WTC11 (cell line): ENCODE measurements around the gene SKAP2. TPM values are rescaled to one million over a fixed set of nuclear protein-coding genes. Genes with fewer than 3 reads are reported as not detected.
A peak's percentile ranks its signal among the peaks of the same experiment; 100 is the strongest.

Experiments
- ATAC-seq: fragments of 200-7000 bp; cut with Tn5 transposase; 2 replicates; pipeline ENCODE4 v1.10.0; 2021; ENCODE audit warnings: mild to moderate bottlenecking, moderate library complexity
- Bru-seq: library from RNA; stranded (reverse); fragments of 400-500 nt; gene quantifications from one replicate; lab custom pipeline; 2021; lab: Mats Ljungman, UMichigan
- CTCF ChIA-PET: fragments of 300-600 bp; sonication (Branson Sonifier 250); formaldehyde crosslinking; loops from one replicate; lab custom pipeline; 2021; ENCODE audit warnings: antibody characterized with exemption; lab: Charles Lee
- POLR2A ChIA-PET: fragments of 350-600 bp; sonication (Branson Sonifier 250); formaldehyde crosslinking; loops from one replicate; lab custom pipeline; 2021; ENCODE audit warnings: antibody characterized with exemption; lab: Charles Lee
- DNase-seq: peaks from one replicate; pipeline ENCODE4 v3.0.0; 2021; ENCODE audit warnings: low spot score
- H3K27ac Mint-ChIP-seq: 2 replicates; pipeline ENCODE4 v1.8.0; 2021; ENCODE audit warnings: mixed read lengths
- H3K27me3 Mint-ChIP-seq: 2 replicates; pipeline ENCODE4 v1.8.0; 2021; ENCODE audit warnings: low read depth, mild to moderate bottlenecking, moderate library complexity, mixed read lengths
- H3K36me3 Mint-ChIP-seq: 2 replicates; pipeline ENCODE4 v1.8.0; 2021; ENCODE audit warnings: mixed read lengths
- H3K4me1 Mint-ChIP-seq: 2 replicates; pipeline ENCODE4 v1.8.0; 2022; ENCODE audit warnings: mixed read lengths
- H3K4me3 Mint-ChIP-seq: 2 replicates; pipeline ENCODE4 v1.8.0; 2021; ENCODE audit warnings: mild to moderate bottlenecking, moderate library complexity, mixed read lengths
- H3K9me3 Mint-ChIP-seq: 2 replicates; pipeline ENCODE4 v1.8.0; 2021; ENCODE audit warnings: mixed read lengths
- CREM ChIP-seq: sonication (generic); formaldehyde crosslinking; IDR thresholded peaks from 2 replicates; pipeline ENCODE4 v1.8.1; 2022; ENCODE audit warnings: mild to moderate bottlenecking, missing genetic modification reagents, moderate library complexity
- ESRRA ChIP-seq: sonication (generic); formaldehyde crosslinking; IDR thresholded peaks from 2 replicates; pipeline ENCODE4 v1.8.1; 2022; ENCODE audit warnings: mild to moderate bottlenecking, missing genetic modification reagents, borderline replicate concordance
- FOXJ3 ChIP-seq: sonication (generic); formaldehyde crosslinking; IDR thresholded peaks from 2 replicates; pipeline ENCODE4 v1.9.0; 2021; ENCODE audit warnings: missing genetic modification reagents, mild to moderate bottlenecking, borderline replicate concordance
- FOXK1 ChIP-seq: sonication (generic); formaldehyde crosslinking; IDR thresholded peaks from 2 replicates; pipeline ENCODE4 v1.8.0; 2022; ENCODE audit warnings: mild to moderate bottlenecking, moderate library complexity, missing genetic modification reagents
- FOXP1 ChIP-seq: sonication (generic); formaldehyde crosslinking; IDR thresholded peaks from 2 replicates; pipeline ENCODE4 v1.8.0; 2022; ENCODE audit warnings: missing genetic modification reagents, mild to moderate bottlenecking, moderate library complexity, borderline replicate concordance
- GABPB1 ChIP-seq: sonication (generic); formaldehyde crosslinking; IDR thresholded peaks from 2 replicates; pipeline ENCODE4 v1.8.1; 2023; ENCODE audit warnings: mild to moderate bottlenecking, missing genetic modification reagents
- KAT7 ChIP-seq: sonication (generic); formaldehyde crosslinking; IDR thresholded peaks from 2 replicates; pipeline ENCODE4 v1.8.1; 2023; ENCODE audit warnings: missing genetic modification reagents, mild to moderate bottlenecking, borderline replicate concordance
- MYBL2 ChIP-seq: sonication (generic); formaldehyde crosslinking; IDR thresholded peaks from 2 replicates; pipeline ENCODE4 v1.8.1; 2023; ENCODE audit warnings: mild to moderate bottlenecking, moderate library complexity, missing genetic modification reagents
- NFYB ChIP-seq: sonication (generic); formaldehyde crosslinking; conservative IDR thresholded peaks from 2 replicates; pipeline ENCODE4 v1.8.0; 2022; ENCODE audit warnings: low read depth, missing genetic modification reagents
- SP1 ChIP-seq: sonication (generic); formaldehyde crosslinking; conservative IDR thresholded peaks from 2 replicates; pipeline ENCODE4 v1.8.1; 2022; ENCODE audit warnings: missing genetic modification reagents
- TCF7 ChIP-seq: sonication (generic); formaldehyde crosslinking; IDR thresholded peaks from 2 replicates; pipeline ENCODE4 v1.8.0; 2022; ENCODE audit warnings: mild to moderate bottlenecking, low read depth, missing genetic modification reagents, moderate library complexity
- TEAD1 ChIP-seq: sonication (generic); formaldehyde crosslinking; IDR thresholded peaks from 2 replicates; pipeline ENCODE4 v1.8.0; 2022; ENCODE audit warnings: mild to moderate bottlenecking, missing genetic modification reagents
- TP53 ChIP-seq: sonication (generic); formaldehyde crosslinking; IDR thresholded peaks from 2 replicates; pipeline ENCODE4 v1.8.1; 2023; ENCODE audit warnings: mild to moderate bottlenecking, missing genetic modification reagents
- ZBTB21 ChIP-seq: sonication (generic); formaldehyde crosslinking; IDR thresholded peaks from 2 replicates; pipeline ENCODE4 v1.8.1; 2023; ENCODE audit warnings: mild to moderate bottlenecking, missing genetic modification reagents, borderline replicate concordance
- ZNF138 ChIP-seq: sonication (generic); formaldehyde crosslinking; conservative IDR thresholded peaks from 2 replicates; pipeline ENCODE4 v1.8.1; 2022; ENCODE audit warnings: mild to moderate bottlenecking, moderate library complexity, missing genetic modification reagents
- long read RNA-seq, 3 experiments: library from RNA in 1 of 3; library from capped mRNA in 1 of 3; library from polyadenylated mRNA in 1 of 3; unstranded in 2 of 3; stranded (forward) in 1 of 3; transcript quantifications; one replicate each; pipeline ENCODE4 v2.0.0, GENCODE V29; 2021
- total RNA-seq: library from RNA; stranded (reverse); gene quantifications from 3 replicates; pipeline ENCODE4 v1.2.3, GENCODE V29; 2021
- TF ChIP-seq, protein P1 (sequence below): sonication (generic); formaldehyde crosslinking; IDR thresholded peaks from 2 replicates; pipeline ENCODE4 v1.8.1; 2022; ENCODE audit warnings: mild to moderate bottlenecking, moderate library complexity, missing genetic modification reagents
- TF ChIP-seq, protein P2 (sequence below): sonication (generic); formaldehyde crosslinking; IDR thresholded peaks from 2 replicates; pipeline ENCODE4 v1.8.0; 2022; ENCODE audit warnings: mild to moderate bottlenecking, missing genetic modification reagents
- TF ChIP-seq, protein P3 (sequence below): sonication (generic); formaldehyde crosslinking; IDR thresholded peaks from 2 replicates; pipeline ENCODE4 v1.8.1; 2023; ENCODE audit warnings: mild to moderate bottlenecking, missing genetic modification reagents, moderate library complexity
- TF ChIP-seq, protein P4 (sequence below): sonication (generic); formaldehyde crosslinking; IDR thresholded peaks from 2 replicates; pipeline ENCODE4 v1.8.1; 2022; ENCODE audit warnings: low read depth, missing genetic modification reagents, borderline replicate concordance
- TF ChIP-seq, protein P5 (sequence below): sonication (generic); formaldehyde crosslinking; IDR thresholded peaks from 2 replicates; pipeline ENCODE4 v1.8.0; 2022; ENCODE audit warnings: mild to moderate bottlenecking, missing genetic modification reagents
- TF ChIP-seq, protein P6 (sequence below): fragments of 250-450 bp; sonication (Bioruptor Pico); conservative IDR thresholded peaks from 2 replicates; pipeline ENCODE4 v1.9.0; 2021; ENCODE audit warnings: mild to moderate bottlenecking
- TF ChIP-seq, protein P7 (sequence below): fragments of 250-450 bp; sonication (Bioruptor Pico); IDR thresholded peaks from 2 replicates; pipeline ENCODE4 v1.9.0; 2021; ENCODE audit warnings: moderate library complexity, mild to moderate bottlenecking, inconsistent platforms, borderline replicate concordance

The SKAP2 gene, protein sequence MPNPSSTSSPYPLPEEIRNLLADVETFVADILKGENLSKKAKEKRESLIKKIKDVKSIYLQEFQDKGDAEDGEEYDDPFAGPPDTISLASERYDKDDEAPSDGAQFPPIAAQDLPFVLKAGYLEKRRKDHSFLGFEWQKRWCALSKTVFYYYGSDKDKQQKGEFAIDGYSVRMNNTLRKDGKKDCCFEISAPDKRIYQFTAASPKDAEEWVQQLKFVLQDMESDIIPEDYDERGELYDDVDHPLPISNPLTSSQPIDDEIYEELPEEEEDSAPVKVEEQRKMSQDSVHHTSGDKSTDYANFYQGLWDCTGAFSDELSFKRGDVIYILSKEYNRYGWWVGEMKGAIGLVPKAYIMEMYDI
- total RNA-seq: 2.5 to 4.0 TPM (median 2.8 TPM) in 3 replicates
- percentile 42 among the genes with signal in this experiment for Bru-seq, nascent RNA
- long read RNA-seq, experiment 1, transcript SKAP2-201 (13 exons, 3,998 nt): major isoform, 11 of 18 reads
- long read RNA-seq, experiment 1, partial matches to known transcripts: 1 of 18 reads
- long read RNA-seq, experiment 1, other reads (novel, unspliced or antisense): 6 of 18 reads
- long read RNA-seq, experiment 2, partial matches to known transcripts: 1 of 3 reads
- long read RNA-seq, experiment 2, other reads (novel, unspliced or antisense): 2 of 3 reads
- long read RNA-seq, experiment 3, transcript SKAP2-201 (13 exons, 3,998 nt): major isoform, 9 of 10 reads
- long read RNA-seq, experiment 3, partial matches to known transcripts: 1 of 10 reads
- long read RNA-seq, experiment 3, other reads (novel, unspliced or antisense): 0 of 10 reads

DNA sequence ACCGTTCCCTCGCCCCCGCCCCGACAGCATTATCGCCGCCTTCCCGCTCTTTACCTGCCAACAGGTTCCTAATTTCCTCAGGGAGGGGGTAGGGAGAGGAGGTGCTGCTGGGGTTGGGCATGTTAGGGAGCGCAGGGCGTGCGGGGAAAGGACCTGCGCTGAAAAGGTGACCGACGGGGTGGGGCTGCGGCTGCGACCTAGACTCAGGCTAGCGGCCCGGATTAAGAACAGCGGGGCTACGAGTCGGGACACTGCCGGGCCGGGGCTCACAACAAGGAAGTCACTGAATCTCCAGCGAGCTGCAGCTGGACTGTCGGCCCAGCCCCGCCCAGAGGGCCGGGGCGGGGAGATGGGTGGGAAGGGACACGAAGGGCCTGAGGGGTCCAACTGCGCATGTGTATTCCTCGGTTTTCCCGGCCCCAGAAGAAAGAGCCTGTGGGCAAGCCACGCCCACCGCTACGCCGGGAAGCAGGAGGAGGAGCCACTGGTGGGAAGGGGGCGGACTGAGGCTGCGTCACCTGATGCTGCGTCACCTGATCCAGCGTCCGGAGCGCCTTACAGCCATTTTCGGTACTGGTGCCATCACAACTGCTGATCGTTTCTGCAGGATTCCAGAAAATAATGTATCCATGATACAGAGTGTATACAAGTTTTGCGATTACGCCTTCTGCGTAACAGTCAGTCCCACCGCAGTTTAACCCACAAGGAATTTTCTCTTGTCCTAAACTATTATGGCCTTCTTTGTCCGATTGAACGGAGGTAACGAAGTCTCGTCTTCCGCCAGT, at the start of gene SKAP2:
Gene SKAP2 (minus strand): TSS at position 282 of the 785 bp plus-strand sequence. CDS start 161 bp downstream, at position 121.
- peak; percentile 91 for ATAC-seq
- peak within 1 kb of the TSS; percentile 91 for H3K4me3 Mint-ChIP-seq
- H3K9me3 Mint-ChIP-seq: no peaks in the 10 kb centered on the region
- H3K27ac Mint-ChIP-seq: peak within 1 kb of the TSS; percentile 96
- peaks cover 59% of the 10 kb centered on the region for H3K27me3 Mint-ChIP-seq
- POLR2A ChIA-PET: no interaction called here
- peak; percentile 98 for DNase-seq
- CTCF ChIA-PET: interaction anchor here (1.0 kb wide), 2 partner anchors 232 to 279 kb away, joined by 3 read pairs; partner anchors contain the start of genes HOXA1 and HOXA5
- H3K36me3 Mint-ChIP-seq: no peaks in the 10 kb centered on the region
- H3K4me1 Mint-ChIP-seq: peaks cover 13% of the 10 kb centered on the region
- TF ChIP-seq NFYB (CRISPR knock-in tag) (no peak), ZBTB21 (CRISPR knock-in tag) (no peak), TEAD1 (CRISPR knock-in tag) (peak; percentile 33; the same call in 1 of the 2 replicates), CREM (CRISPR knock-in tag) (peak; percentile 19; the same call in 1 of the 2 replicates), ZNF138 (CRISPR knock-in tag) (no peak), FOXK1 (peak; percentile 7; the same call in 1 of the 2 replicates), KAT7 (CRISPR knock-in tag) (no peak), FOXJ3 (CRISPR knock-in tag) (no peak), TP53 (CRISPR knock-in tag) (no peak), MYBL2 (CRISPR knock-in tag) (no peak), TCF7 (CRISPR knock-in tag) (no peak), ESRRA (CRISPR knock-in tag) (no peak), SP1 (CRISPR knock-in tag) (peak; percentile 81), FOXP1 (CRISPR knock-in tag) (no peak; the same call in 1 of the 2 replicates), GABPB1 (CRISPR knock-in tag) (peak; percentile 44; the same call in 1 of the 2 replicates)
- TF ChIP-seq, protein P1, sequence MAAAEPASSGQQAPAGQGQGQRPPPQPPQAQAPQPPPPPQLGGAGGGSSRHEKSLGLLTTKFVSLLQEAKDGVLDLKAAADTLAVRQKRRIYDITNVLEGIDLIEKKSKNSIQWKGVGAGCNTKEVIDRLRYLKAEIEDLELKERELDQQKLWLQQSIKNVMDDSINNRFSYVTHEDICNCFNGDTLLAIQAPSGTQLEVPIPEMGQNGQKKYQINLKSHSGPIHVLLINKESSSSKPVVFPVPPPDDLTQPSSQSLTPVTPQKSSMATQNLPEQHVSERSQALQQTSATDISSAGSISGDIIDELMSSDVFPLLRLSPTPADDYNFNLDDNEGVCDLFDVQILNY (CRISPR knock-in tag): no peak
- TF ChIP-seq, protein P2, sequence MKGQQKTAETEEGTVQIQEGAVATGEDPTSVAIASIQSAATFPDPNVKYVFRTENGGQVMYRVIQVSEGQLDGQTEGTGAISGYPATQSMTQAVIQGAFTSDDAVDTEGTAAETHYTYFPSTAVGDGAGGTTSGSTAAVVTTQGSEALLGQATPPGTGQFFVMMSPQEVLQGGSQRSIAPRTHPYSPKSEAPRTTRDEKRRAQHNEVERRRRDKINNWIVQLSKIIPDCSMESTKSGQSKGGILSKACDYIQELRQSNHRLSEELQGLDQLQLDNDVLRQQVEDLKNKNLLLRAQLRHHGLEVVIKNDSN: peak; percentile 97
- TF ChIP-seq, protein P3, sequence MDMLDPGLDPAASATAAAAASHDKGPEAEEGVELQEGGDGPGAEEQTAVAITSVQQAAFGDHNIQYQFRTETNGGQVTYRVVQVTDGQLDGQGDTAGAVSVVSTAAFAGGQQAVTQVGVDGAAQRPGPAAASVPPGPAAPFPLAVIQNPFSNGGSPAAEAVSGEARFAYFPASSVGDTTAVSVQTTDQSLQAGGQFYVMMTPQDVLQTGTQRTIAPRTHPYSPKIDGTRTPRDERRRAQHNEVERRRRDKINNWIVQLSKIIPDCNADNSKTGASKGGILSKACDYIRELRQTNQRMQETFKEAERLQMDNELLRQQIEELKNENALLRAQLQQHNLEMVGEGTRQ (CRISPR knock-in tag): peak; percentile 97
- TF ChIP-seq, protein P4, sequence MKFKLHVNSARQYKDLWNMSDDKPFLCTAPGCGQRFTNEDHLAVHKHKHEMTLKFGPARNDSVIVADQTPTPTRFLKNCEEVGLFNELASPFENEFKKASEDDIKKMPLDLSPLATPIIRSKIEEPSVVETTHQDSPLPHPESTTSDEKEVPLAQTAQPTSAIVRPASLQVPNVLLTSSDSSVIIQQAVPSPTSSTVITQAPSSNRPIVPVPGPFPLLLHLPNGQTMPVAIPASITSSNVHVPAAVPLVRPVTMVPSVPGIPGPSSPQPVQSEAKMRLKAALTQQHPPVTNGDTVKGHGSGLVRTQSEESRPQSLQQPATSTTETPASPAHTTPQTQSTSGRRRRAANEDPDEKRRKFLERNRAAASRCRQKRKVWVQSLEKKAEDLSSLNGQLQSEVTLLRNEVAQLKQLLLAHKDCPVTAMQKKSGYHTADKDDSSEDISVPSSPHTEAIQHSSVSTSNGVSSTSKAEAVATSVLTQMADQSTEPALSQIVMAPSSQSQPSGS: no peak
- TF ChIP-seq, protein P5, sequence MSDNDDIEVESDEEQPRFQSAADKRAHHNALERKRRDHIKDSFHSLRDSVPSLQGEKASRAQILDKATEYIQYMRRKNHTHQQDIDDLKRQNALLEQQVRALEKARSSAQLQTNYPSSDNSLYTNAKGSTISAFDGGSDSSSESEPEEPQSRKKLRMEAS (CRISPR knock-in tag): peak; percentile 41
- TF ChIP-seq, protein P6, sequence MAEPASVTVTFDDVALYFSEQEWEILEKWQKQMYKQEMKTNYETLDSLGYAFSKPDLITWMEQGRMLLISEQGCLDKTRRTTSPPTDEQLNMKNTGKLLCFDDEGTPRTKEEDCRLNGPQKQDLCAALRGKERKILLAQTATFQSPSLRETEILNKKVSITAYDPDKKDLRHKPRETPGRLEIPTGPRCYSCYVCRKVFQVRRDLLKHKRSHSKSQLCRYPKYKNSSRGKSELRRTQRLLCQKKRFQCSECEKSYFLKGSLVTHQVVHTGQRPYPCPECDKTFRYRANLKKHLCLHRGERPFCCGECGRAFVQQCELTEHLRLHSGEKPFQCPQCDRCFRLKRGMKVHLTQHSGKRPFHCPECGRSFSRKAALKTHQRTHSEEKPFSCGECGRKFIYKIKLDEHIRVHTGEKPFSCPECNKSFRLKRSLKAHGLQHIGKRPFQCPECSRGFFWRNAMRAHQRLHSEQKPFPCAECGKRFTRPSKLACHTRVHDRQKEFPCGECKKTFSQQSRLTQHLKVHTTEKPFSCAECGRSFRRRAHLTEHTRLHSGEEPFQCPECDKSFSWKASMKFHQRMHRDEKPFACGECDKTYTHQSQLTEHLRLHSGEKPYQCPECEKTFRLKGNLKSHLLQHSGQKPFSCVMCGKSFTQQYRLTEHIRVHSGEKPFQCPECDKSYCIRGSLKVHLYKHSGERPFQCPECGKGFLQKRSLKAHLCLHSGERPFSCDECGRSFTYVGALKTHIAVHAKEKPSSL (CRISPR knock-in tag): no peak
- TF ChIP-seq, protein P7, sequence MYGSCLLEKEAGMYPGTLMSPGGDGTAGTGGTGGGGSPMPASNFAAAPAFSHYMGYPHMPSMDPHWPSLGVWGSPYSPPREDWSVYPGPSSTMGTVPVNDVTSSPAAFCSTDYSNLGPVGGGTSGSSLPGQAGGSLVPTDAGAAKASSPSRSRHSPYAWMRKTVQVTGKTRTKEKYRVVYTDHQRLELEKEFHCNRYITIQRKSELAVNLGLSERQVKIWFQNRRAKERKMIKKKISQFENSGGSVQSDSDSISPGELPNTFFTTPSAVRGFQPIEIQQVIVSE (CRISPR knock-in tag): no peak
